Endothelial cell of umbilical vein (primary cell): ENCODE data around the gene TSPAN4. TPM values are rescaled to one million over a fixed set of nuclear protein-coding genes. Genes with fewer than 3 reads are reported as not detected.

Experiments
- BruUV-seq: library from RNA; stranded (reverse); fragments of 400-500 nt; replicated peaks from 2 replicates; lab custom pipeline; 2021; lab: Mats Ljungman, UMichigan
- CTCF ChIA-PET: fragments of 300-600, 350-600 bp; sonication (Branson Sonifier 250); formaldehyde crosslinking; loops from one replicate; lab custom pipeline; 2021; ENCODE audit warnings: antibody characterized with exemption, inconsistent platforms; lab: Charles Lee
- POLR2A ChIA-PET: fragments of 300-600, 350-600 bp; sonication (Branson Sonifier 250); formaldehyde crosslinking; loops from one replicate; lab custom pipeline; 2021; ENCODE audit warnings: antibody characterized with exemption, inconsistent platforms; lab: Charles Lee
- DNase-seq: peaks from one replicate; pipeline ENCODE4 v3.0.0-alpha.2; 2011; ENCODE audit warnings: low read depth, low spot score
- FAIRE-seq: peaks from 2 replicates; lab custom pipeline; 2011; peaks lifted over from hg19 to GRCh38; lab: Jason Lieb, UNC
- H2AFZ ChIP-seq: 2 replicates; pipeline ENCODE4 v1.6.0; 2012; ENCODE audit warnings: low read depth, low read length, control low read depth, inconsistent platforms
- H3K27ac ChIP-seq: 2 replicates; pipeline ENCODE4 v1.5.1; 2011; ENCODE audit warnings: low read depth, mild to moderate bottlenecking, control low read depth, low read length, moderate library complexity; ENCODE audit not compliant: insufficient read depth
- H3K27me3 ChIP-seq, 2 experiments: 2 replicates each; pipeline versions ENCODE4 v1.6.0 to v1.6.1; 2011; ENCODE audit warnings: low read length in 2 of 2, mixed read lengths in 1 of 2; ENCODE audit not compliant: control insufficient read depth in 2 of 2, insufficient read depth in 2 of 2
- H3K36me3 ChIP-seq, 2 experiments: 2 replicates in 1 of 2; 3 replicates in 1 of 2; pipeline ENCODE4 v1.5.1; 2011; ENCODE audit warnings: low read length in 2 of 2, mild to moderate bottlenecking in 1 of 2, moderate library complexity in 1 of 2; ENCODE audit not compliant: control insufficient read depth in 2 of 2, insufficient read depth in 2 of 2; ENCODE audit errors: extremely low read depth in 1 of 2
- H3K4me1 ChIP-seq: 3 replicates; pipeline ENCODE4 v1.5.1; 2011; ENCODE audit warnings: mild to moderate bottlenecking, low read length; ENCODE audit not compliant: control insufficient read depth, insufficient read depth; ENCODE audit errors: extremely low read depth
- H3K4me2 ChIP-seq: 2 replicates; pipeline ENCODE4 v1.6.1; 2011; ENCODE audit warnings: low read length, control low read depth, mixed read lengths; ENCODE audit not compliant: insufficient read depth
- H3K4me3 ChIP-seq, 3 experiments: fragments of 200-600 bp in 1 of 3; sonication (generic), shearing (Covaris generic) in 1 of 3; replicated peaks in 1 of 3; 2 replicates each; pipeline ENCODE4 v1.5.1; 2011 to 2016; ENCODE audit warnings: control low read depth in 3 of 3, low read length in 3 of 3, mild to moderate bottlenecking in 2 of 3, inconsistent platforms in 1 of 3, low read depth in 1 of 3, moderate library complexity in 1 of 3; ENCODE audit not compliant: insufficient read depth in 1 of 3
- H3K79me2 ChIP-seq: 2 replicates; pipeline ENCODE4 v1.6.0; 2012; ENCODE audit warnings: low read length, inconsistent platforms; ENCODE audit not compliant: control insufficient read depth, insufficient read depth
- H3K9ac ChIP-seq: replicated peaks from 2 replicates; pipeline ENCODE3; 2011; ENCODE audit warnings: low read length, control low read depth; ENCODE audit not compliant: insufficient read depth; ENCODE audit errors: extremely low read depth
- H3K9me1 ChIP-seq: replicated peaks from 3 replicates; pipeline ENCODE4 v1.6.0; 2011; ENCODE audit warnings: mild to moderate bottlenecking, low read length; ENCODE audit not compliant: control insufficient read depth, insufficient read depth; ENCODE audit errors: extremely low read depth
- H3K9me3 ChIP-seq: replicated peaks from 2 replicates; pipeline ENCODE4 v1.5.1; 2012; ENCODE audit warnings: low read length, inconsistent platforms; ENCODE audit not compliant: control insufficient read depth, insufficient read depth
- H4K20me1 ChIP-seq: replicated peaks from 2 replicates; pipeline ENCODE3; 2011; ENCODE audit warnings: mild to moderate bottlenecking, low read length; ENCODE audit not compliant: control insufficient read depth, insufficient read depth; ENCODE audit errors: extremely low read depth
- MAX ChIP-seq: IDR thresholded peaks from 2 replicates; pipeline ENCODE4 v1.6.1; 2011; ENCODE audit not compliant: insufficient read depth, insufficient read length
- POLR2A ChIP-seq: IDR thresholded peaks from 2 replicates; pipeline ENCODE4 v1.6.1; 2012; ENCODE audit warnings: low read depth, mild to moderate bottlenecking, control low read depth, low read length
- POLR2AphosphoS5 ChIP-seq: IDR thresholded peaks from 2 replicates; pipeline ENCODE4 v1.6.1; 2012; ENCODE audit warnings: low read depth, mild to moderate bottlenecking, control low read depth, low read length, moderate library complexity; ENCODE audit not compliant: insufficient read depth
- dilution Hi-C: fragments of 300-500 bp; cut with MboI; formaldehyde crosslinking; loops from one replicate; pipeline ENCODE4 v1.15.0; 2019; ENCODE audit warnings: low sequenced_read_pairs; ENCODE audit not compliant: extremely low pct_ligation_motif_present
- intact Hi-C: fragments of 100-400 bp; cut with micrococcal nuclease; formaldehyde crosslinking; loops from one replicate; pipeline ENCODE4 v1.10.0; 2022
- polyA plus RNA-seq, 4 experiments: library from polyadenylated mRNA; depleted of rRNA in 3 of 4; stranded (reverse) in 3 of 4; unstranded in 1 of 4; fragments of >200 nt; gene quantifications; 2 replicates each; pipeline versions ENCODE4 v1.2.1 to v1.2.3, GENCODE V29; 2011 to 2012; ENCODE audit warnings: missing spikeins in 1 of 4
- total RNA-seq: library from RNA; stranded (reverse); gene quantifications from 2 replicates; pipeline ENCODE4 v1.2.3, GENCODE V29; 2021
- TF ChIP-seq, protein P1 (sequence below), 2 donors: IDR thresholded peaks; 1 replicate in 1 of 2; 2 replicates in 1 of 2; pipeline ENCODE4 v1.5.1; 2011; ENCODE audit warnings: low read length in 2 of 2, mild to moderate bottlenecking in 2 of 2, moderate library complexity in 2 of 2, control low read depth in 1 of 2, inconsistent platforms in 1 of 2, low read depth in 1 of 2; ENCODE audit not compliant: insufficient read depth in 1 of 2; ENCODE audit errors: extremely low read depth in 1 of 2

Gene TSPAN4
- total and polyA plus RNA-seq, 2 donors (not counting 3 experiments of a cell fraction or from before 2014, with no cell fraction given): 114 to 199 TPM

DNA sequence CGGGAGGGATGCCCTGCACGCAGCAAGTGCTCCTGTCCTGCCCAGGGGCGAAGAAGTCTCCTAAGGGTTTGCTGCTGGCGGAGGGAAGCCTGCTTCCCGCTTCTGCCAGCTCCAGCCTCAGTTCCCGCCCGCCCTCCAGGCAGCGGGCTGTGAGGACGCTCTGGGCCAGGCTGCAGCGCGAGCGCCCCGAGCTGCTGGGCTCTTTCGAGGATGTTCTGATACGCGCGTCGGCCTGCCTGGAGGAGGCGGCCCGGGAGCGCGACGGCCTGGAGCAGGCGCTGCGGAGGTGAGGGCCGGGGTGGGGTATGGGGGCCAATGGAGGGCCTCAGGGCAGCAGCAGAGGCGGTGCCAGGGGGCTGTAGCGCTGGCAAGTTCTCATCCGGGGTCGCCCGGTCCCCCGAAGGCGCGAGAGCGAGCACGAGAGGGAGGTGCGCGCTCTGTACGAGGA is 12.8 kb upstream of the TSPAN4 start:
- TF ChIP-seq POLR2A: peak; percentile 57
- TF ChIP-seq MAX: no peak
- H3K9me3 ChIP-seq: no peaks in the 10 kb centered on the region
- peaks cover 13% of the 10 kb centered on the region for H3K79me2 ChIP-seq
- H3K9ac ChIP-seq: peak overlapping the region; percentile 1
- CTCF ChIA-PET: interaction anchor here (1.3 to 2.7 kb wide), 5 partner anchors 10 to 24 kb away, joined by 5 to 10 read pairs (median 7); partner anchors contain the start of genes PIDD1, PNPLA2 and TSPAN4
- DNase-seq (no peak), FAIRE-seq (no peak)
- H3K4me1 ChIP-seq: peaks cover 52% of the 10 kb centered on the region
- H3K9me1 ChIP-seq: no peaks in the 10 kb centered on the region
- dilution Hi-C loops: no loop called here
- intact Hi-C loops: loop anchor here (1.0 kb wide), 1 partner anchor 11 kb away; no protein-coding TSS in a partner anchor
- peak overlapping the region; percentile 58 for H3K4me2 ChIP-seq
- H3K27me3 ChIP-seq: no peaks in the 10 kb centered on the region
- no TSS peak for BruUV-seq
- peaks cover 1 to 2% of the 10 kb centered on the region in 2 experiments for H3K36me3 ChIP-seq
- peak overlapping the region in 2 of 3 experiments; percentile 7 to 34 for H3K4me3 ChIP-seq
- H2AFZ ChIP-seq: peak overlapping the region; percentile 59
- POLR2A ChIA-PET: interaction anchor here (1.5 to 3.6 kb wide), 3 partner anchors 11 to 15 kb away, joined by 6 to 28 read pairs (median 15); partner anchors contain the start of genes PNPLA2, POLR2L and TSPAN4
- no peaks in the 10 kb centered on the region for H4K20me1 ChIP-seq
- no peak overlapping the region for H3K27ac ChIP-seq

DNA sequence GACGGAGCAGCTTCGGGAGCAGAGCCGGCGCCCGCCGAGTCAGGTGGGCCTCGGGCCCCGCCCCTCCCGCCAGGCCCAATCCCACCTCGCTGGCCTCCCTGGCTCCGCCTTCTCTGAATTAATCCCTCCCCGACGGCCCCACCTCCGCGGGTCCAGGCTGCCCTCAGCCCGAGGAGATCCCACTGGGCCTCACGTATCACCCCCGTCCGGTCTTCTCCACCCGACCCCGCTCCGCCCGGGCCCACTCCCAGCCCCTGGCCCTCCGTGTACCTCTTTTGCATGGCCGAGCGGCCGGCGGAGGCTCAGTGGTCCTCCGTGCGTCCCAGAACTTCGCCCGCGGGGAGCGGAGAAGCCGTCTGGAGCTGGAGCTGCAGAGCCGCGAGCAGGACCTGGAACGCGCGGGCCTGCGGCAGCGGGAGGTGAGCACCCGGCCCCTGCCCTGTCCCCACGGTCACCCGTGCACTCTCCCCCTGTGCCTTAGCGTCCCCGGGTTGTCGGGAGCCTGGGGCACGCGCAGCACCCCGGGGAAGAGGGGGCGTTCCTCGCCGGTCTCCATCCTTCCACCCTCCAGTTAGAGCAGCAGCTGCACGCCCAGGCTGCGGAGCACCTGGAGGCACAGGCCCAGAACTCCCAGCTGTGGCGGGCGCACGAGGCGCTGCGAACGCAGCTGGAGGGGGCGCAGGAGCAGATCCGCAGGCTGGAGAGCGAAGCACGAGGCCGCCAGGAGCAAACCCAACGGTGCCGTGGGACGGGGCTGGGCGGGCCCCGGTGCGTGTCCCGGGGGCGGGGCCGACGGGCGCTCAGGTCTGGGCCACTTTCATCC is 12.1 kb upstream of the TSPAN4 start:
- BruUV-seq: no TSS peak
- peaks cover 57% of the 10 kb centered on the region for H3K4me1 ChIP-seq
- intact Hi-C loops: no loop called here
- peak; percentile 82 for DNase-seq
- POLR2A ChIA-PET: interaction anchor here (2.3 to 3.6 kb wide), 2 partner anchors 11 kb away, joined by 15 to 28 read pairs; partner anchors contain the start of genes PNPLA2, POLR2L and TSPAN4
- H3K79me2 ChIP-seq: peaks cover 15% of the 10 kb centered on the region
- H4K20me1 ChIP-seq: no peaks in the 10 kb centered on the region
- no peaks in the 10 kb centered on the region for H3K9me1 ChIP-seq
- peak overlapping the region in 2 of 3 experiments; percentile 14 to 34 for H3K4me3 ChIP-seq
- H3K9ac ChIP-seq: peak overlapping the region; percentile 1
- H3K9me3 ChIP-seq: no peaks in the 10 kb centered on the region
- H3K4me2 ChIP-seq: peak overlapping the region; percentile 58
- peak overlapping the region; percentile 59 for H2AFZ ChIP-seq
- dilution Hi-C loops: no loop called here
- FAIRE-seq: peak; percentile 94
- H3K27me3 ChIP-seq: no peaks in the 10 kb centered on the region
- TF ChIP-seq, protein P1, sequence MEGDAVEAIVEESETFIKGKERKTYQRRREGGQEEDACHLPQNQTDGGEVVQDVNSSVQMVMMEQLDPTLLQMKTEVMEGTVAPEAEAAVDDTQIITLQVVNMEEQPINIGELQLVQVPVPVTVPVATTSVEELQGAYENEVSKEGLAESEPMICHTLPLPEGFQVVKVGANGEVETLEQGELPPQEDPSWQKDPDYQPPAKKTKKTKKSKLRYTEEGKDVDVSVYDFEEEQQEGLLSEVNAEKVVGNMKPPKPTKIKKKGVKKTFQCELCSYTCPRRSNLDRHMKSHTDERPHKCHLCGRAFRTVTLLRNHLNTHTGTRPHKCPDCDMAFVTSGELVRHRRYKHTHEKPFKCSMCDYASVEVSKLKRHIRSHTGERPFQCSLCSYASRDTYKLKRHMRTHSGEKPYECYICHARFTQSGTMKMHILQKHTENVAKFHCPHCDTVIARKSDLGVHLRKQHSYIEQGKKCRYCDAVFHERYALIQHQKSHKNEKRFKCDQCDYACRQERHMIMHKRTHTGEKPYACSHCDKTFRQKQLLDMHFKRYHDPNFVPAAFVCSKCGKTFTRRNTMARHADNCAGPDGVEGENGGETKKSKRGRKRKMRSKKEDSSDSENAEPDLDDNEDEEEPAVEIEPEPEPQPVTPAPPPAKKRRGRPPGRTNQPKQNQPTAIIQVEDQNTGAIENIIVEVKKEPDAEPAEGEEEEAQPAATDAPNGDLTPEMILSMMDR (IDR thresholded peaks at IDR 0.05; ENCODE audit: extremely low read depth in 1 of 2, insufficient read depth in 1 of 2, low read depth in 1 of 2, low read length in 2 of 2): no peak
- peak; percentile 48 for TF ChIP-seq POLR2AphosphoS5
- TF ChIP-seq MAX: no peak
- TF ChIP-seq POLR2A: peak; percentile 9
- CTCF ChIA-PET: interaction anchor here (0.8 to 2.7 kb wide), 5 partner anchors 9 to 18 kb away, joined by 3 to 10 read pairs (median 7); partner anchors contain the start of genes PNPLA2 and TSPAN4
- H3K36me3 ChIP-seq: peaks cover 0 to 1% of the 10 kb centered on the region in 2 experiments
- H3K27ac ChIP-seq: no peak overlapping the region
